Esophagus squamous epithelium (tissue), 5 donors: ENCODE results near the gene SEBOX. TPM values are rescaled to one million over a fixed set of nuclear protein-coding genes. Genes with fewer than 3 reads are reported as not detected.

Experiments used
- DNase-seq: peaks from one replicate; lab custom pipeline; 2025; lab: John Stamatoyannopoulos, UW
- H3K27ac ChIP-seq, 4 donors: fragments of 200-600 bp; sonication (generic); one replicate each; pipeline ENCODE4 v1.5.1; 2016 to 2019; ENCODE audit warnings: mild to moderate bottlenecking in 1 of 4
- H3K27me3 ChIP-seq, 4 donors: fragments of 200-600 bp; sonication (generic); 1 replicate in 3 of 4; 2 replicates in 1 of 4; pipeline versions ENCODE4 v1.5.1 to v1.6.0; 2017 to 2021; ENCODE audit warnings: antibody characterized with exemption in 1 of 4
- H3K36me3 ChIP-seq, 3 donors: fragments of 200-600 bp; sonication (generic); one replicate each; pipeline ENCODE4 v1.5.1; 2016 to 2019
- H3K4me1 ChIP-seq, 3 donors: fragments of 200-600 bp; sonication (generic); one replicate each; pipeline ENCODE4 v1.5.1; 2017 to 2019
- H3K4me3 ChIP-seq, 4 donors: fragments of 200-600 bp; sonication (generic); 1 replicate in 3 of 4; 2 replicates in 1 of 4; pipeline ENCODE4 v1.5.1; 2016 to 2019; ENCODE audit warnings: mild to moderate bottlenecking in 2 of 4, moderate library complexity in 1 of 4
- H3K9me3 ChIP-seq, 3 donors: fragments of 200-600 bp; sonication (generic); one replicate each; pipeline ENCODE4 v1.5.1; 2016 to 2019
- CTCF ChIP-seq, 6 experiments: fragments of 450-650 bp in 4 of 6; fragments of 200-600 bp in 2 of 6; sonication (generic) in 2 of 6; IDR thresholded peaks; one replicate each; pipeline ENCODE4 v1.5.1; 2016 to 2019; ENCODE audit warnings: antibody characterized with exemption in 6 of 6, mild to moderate bottlenecking in 4 of 6, moderate library complexity in 4 of 6
- POLR2A ChIP-seq, 4 donors: fragments of 450-650 bp; IDR thresholded peaks; one replicate each; pipeline ENCODE4 v1.6.1; 2017; ENCODE audit warnings: antibody characterized with exemption in 4 of 4, mild to moderate bottlenecking in 4 of 4, moderate library complexity in 3 of 4
- WGBS, 2 donors: methylation state at CpG; one replicate each; pipeline ENCODE4 v1.1.5; 2018; 5-methylcytosine and 5-hydroxymethylcytosine counted together
- intact Hi-C: fragments of 100-400 bp; cut with DNase I; formaldehyde crosslinking; loops from one replicate; pipeline ENCODE4 v1.15.0; 2022
- total RNA-seq, 4 donors: library from RNA; depleted of rRNA; stranded (reverse); fragments of >200 nt; gene quantifications; one replicate each; pipeline ENCODE4 v1.1.0, GENCODE V29; 2016
- donor health status: DM: yes; HTN: yes; CAD: no.

Gene SEBOX
- total RNA-seq, 4 donors from 2014 or later = not detected

- peaks cover 0 to 19% (median 0%) of the 10 kb centered on the region in 3 donors for H3K4me1 ChIP-seq
- WGBS, 2 donors = 54 to 79% methylated on average over 3 of the region's 3 CpGs
- H3K27me3 ChIP-seq = no peaks in the 10 kb centered on the region
- H3K27ac ChIP-seq = no peak overlapping the region
- intact Hi-C loops = no loop called here
- DNase-seq = no peak
- H3K36me3 ChIP-seq = peaks cover 5 to 61% (median 12%) of the 10 kb centered on the region in 3 donors
- TF ChIP-seq POLR2A (IDR thresholded peaks at IDR 0.05) (no peak), CTCF (IDR thresholded peaks at IDR 0.05) (no peak)
- no peak overlapping the region for H3K4me3 ChIP-seq
- no peaks in the 10 kb centered on the region for H3K9me3 ChIP-seq
Measured at GRCh38 chr17:28327709-28328108, 37.3 kb downstream of the SEBOX start.

GRCh38 chr17:28327031-28327607 lies 37.9 kb downstream of the SEBOX start:
- H3K4me1 ChIP-seq = peaks cover 0 to 19% (median 0%) of the 10 kb centered on the region in 3 donors
- no peak overlapping the region for H3K4me3 ChIP-seq
- no peaks in the 10 kb centered on the region for H3K9me3 ChIP-seq
- TF ChIP-seq POLR2A (IDR thresholded peaks at IDR 0.05) (no peak), CTCF (IDR thresholded peaks at IDR 0.05) (no peak)
- H3K27ac ChIP-seq = no peak overlapping the region
- no peaks in the 10 kb centered on the region for H3K27me3 ChIP-seq
- H3K36me3 ChIP-seq = peaks cover 5 to 58% (median 12%) of the 10 kb centered on the region in 3 donors
- intact Hi-C loops = no loop called here
- WGBS, 2 donors = 65 to 80% methylated on average over 8 to 9 of the region's 9 CpGs
- no peak for DNase-seq

GRCh38 chr17:28326114-28326513 lies 38.9 kb downstream of the SEBOX start:
- TF ChIP-seq POLR2A (IDR thresholded peaks at IDR 0.05) (no peak), CTCF (IDR thresholded peaks at IDR 0.05) (no peak)
- Histone ChIP-seq H3K9me3 (no peaks in the 10 kb centered on the region), H3K27ac (no peak overlapping the region), H3K27me3 (no peaks in the 10 kb centered on the region), H3K4me1 (peaks cover 0 to 19% (median 0%) of the 10 kb centered on the region in 3 donors), H3K4me3 (no peak overlapping the region), H3K36me3 (peaks cover 5 to 48% (median 5%) of the 10 kb centered on the region in 3 donors)
- no peak for DNase-seq
- intact Hi-C loops = no loop called here
- WGBS, 2 donors = 48 to 78% methylated on average over 5 to 6 of the region's 7 CpGs

- Histone ChIP-seq H3K27me3 (no peaks in the 10 kb centered on the region), H3K36me3 (peaks cover 5 to 39% (median 5%) of the 10 kb centered on the region in 3 donors), H3K4me1 (peaks cover 0 to 22% (median 0%) of the 10 kb centered on the region in 3 donors), H3K9me3 (no peaks in the 10 kb centered on the region), H3K4me3 (no peak overlapping the region), H3K27ac (no peak overlapping the region)
- TF ChIP-seq CTCF (IDR thresholded peaks at IDR 0.05) (no peak), POLR2A (IDR thresholded peaks at IDR 0.05) (no peak)
- intact Hi-C loops = no loop called here
- DNase-seq = no peak
- 66 to 80% methylated on average over 4 to 5 of the region's 5 CpGs for WGBS, 2 donors
Measured at GRCh38 chr17:28325211-28325610, 39.8 kb downstream of the SEBOX start.

- H3K27ac ChIP-seq = no peak overlapping the region
- no peak overlapping the region for H3K4me3 ChIP-seq
- H3K9me3 ChIP-seq = no peaks in the 10 kb centered on the region
- peaks cover 5 to 35% (median 5%) of the 10 kb centered on the region in 3 donors for H3K36me3 ChIP-seq
- no peaks in the 10 kb centered on the region for H3K27me3 ChIP-seq
- 76 to 80% methylated on average over 3 of the region's 3 CpGs for WGBS, 2 donors
- no peak for TF ChIP-seq POLR2A (IDR thresholded peaks at IDR 0.05)
- TF ChIP-seq CTCF (IDR thresholded peaks at IDR 0.05) = no peak
- intact Hi-C loops = no loop called here
- H3K4me1 ChIP-seq = peaks cover 0 to 27% (median 3%) of the 10 kb centered on the region in 3 donors
- DNase-seq = no peak
Measured at GRCh38 chr17:28324781-28325180, 40.2 kb downstream of the SEBOX start.
